Common myeloid progenitor, CD34-positive (primary cell): ENCODE data around the gene GHRHR.

Experiments used
- CTCF ChIA-PET: fragments of 350-600 bp; sonication (Branson Sonifier 250); formaldehyde crosslinking; loops from one replicate; lab custom pipeline; 2021; ENCODE audit warnings: antibody characterized with exemption; lab: Charles Lee
- POLR2A ChIA-PET: fragments of 350-600 bp; sonication (Branson Sonifier 250); formaldehyde crosslinking; loops from one replicate; lab custom pipeline; 2021; ENCODE audit warnings: antibody characterized with exemption; lab: Charles Lee
- DNase-seq, 3 donors: peaks; one replicate each; pipeline versions ENCODE4 v3.0.0 to v3.0.0-alpha.2; 2013
- H3K27ac ChIP-seq, 2 experiments: 1 replicate in 1 of 2; 2 replicates in 1 of 2; pipeline ENCODE4 v1.7.0; 2013; ENCODE audit warnings: inconsistent platforms in 2 of 2, low read length in 2 of 2, mild to moderate bottlenecking in 2 of 2, low read depth in 1 of 2, moderate library complexity in 1 of 2; ENCODE audit not compliant: severe bottlenecking in 2 of 2, insufficient read depth in 1 of 2, poor library complexity in 1 of 2
- H3K27me3 ChIP-seq, 5 experiments: replicated peaks in 2 of 5; 1 replicate in 3 of 5; 2 replicates in 2 of 5; pipeline versions ENCODE4 v1.6.1 to v1.7.0; 2013; ENCODE audit warnings: low read length in 4 of 5, mild to moderate bottlenecking in 2 of 5, moderate library complexity in 2 of 5, inconsistent platforms in 1 of 5; ENCODE audit not compliant: insufficient read depth in 5 of 5, control insufficient read depth in 4 of 5
- H3K36me3 ChIP-seq, 4 experiments: 1 replicate in 2 of 4; 2 replicates in 2 of 4; pipeline versions ENCODE4 v1.6.1 to v1.7.0; 2013; ENCODE audit warnings: low read length in 3 of 4, control low read depth in 1 of 4, mild to moderate bottlenecking in 1 of 4; ENCODE audit not compliant: control insufficient read depth in 4 of 4, insufficient read depth in 4 of 4
- H3K4me1 ChIP-seq, 4 experiments: 1 replicate in 3 of 4; 2 replicates in 1 of 4; pipeline versions ENCODE4 v1.6.1 to v1.7.1; 2013; ENCODE audit warnings: low read length in 3 of 4, mild to moderate bottlenecking in 3 of 4, control low read depth in 1 of 4, inconsistent platforms in 1 of 4, moderate library complexity in 1 of 4; ENCODE audit not compliant: control insufficient read depth in 4 of 4, insufficient read depth in 4 of 4; ENCODE audit errors: control extremely low read depth in 1 of 4
- H3K4me3 ChIP-seq, 7 experiments: 1 replicate in 4 of 7; 2 replicates in 3 of 7; pipeline versions ENCODE4 v1.5.1 to v1.7.0; 2013; ENCODE audit warnings: mild to moderate bottlenecking in 7 of 7, low read length in 6 of 7, moderate library complexity in 6 of 7, inconsistent platforms in 2 of 7, low read depth in 2 of 7, control low read depth in 1 of 7; ENCODE audit not compliant: insufficient read depth in 4 of 7, control insufficient read depth in 1 of 7; ENCODE audit errors: extremely low read depth in 1 of 7
- H3K9me3 ChIP-seq, 5 experiments: 1 replicate in 4 of 5; 2 replicates in 1 of 5; pipeline versions ENCODE4 v1.6.1 to v1.7.1; 2013; ENCODE audit warnings: low read length in 4 of 5, mild to moderate bottlenecking in 2 of 5, inconsistent platforms in 1 of 5, low read depth in 1 of 5, moderate library complexity in 1 of 5; ENCODE audit not compliant: control insufficient read depth in 4 of 5, insufficient read depth in 2 of 5; ENCODE audit errors: control extremely low read depth in 1 of 5
- WGBS: methylation state at CpG from one replicate; pipeline ENCODE4 v1.1.5; 2013; ENCODE audit not compliant: insufficient coverage; 5-methylcytosine and 5-hydroxymethylcytosine counted together

The GHRHR gene

DNA sequence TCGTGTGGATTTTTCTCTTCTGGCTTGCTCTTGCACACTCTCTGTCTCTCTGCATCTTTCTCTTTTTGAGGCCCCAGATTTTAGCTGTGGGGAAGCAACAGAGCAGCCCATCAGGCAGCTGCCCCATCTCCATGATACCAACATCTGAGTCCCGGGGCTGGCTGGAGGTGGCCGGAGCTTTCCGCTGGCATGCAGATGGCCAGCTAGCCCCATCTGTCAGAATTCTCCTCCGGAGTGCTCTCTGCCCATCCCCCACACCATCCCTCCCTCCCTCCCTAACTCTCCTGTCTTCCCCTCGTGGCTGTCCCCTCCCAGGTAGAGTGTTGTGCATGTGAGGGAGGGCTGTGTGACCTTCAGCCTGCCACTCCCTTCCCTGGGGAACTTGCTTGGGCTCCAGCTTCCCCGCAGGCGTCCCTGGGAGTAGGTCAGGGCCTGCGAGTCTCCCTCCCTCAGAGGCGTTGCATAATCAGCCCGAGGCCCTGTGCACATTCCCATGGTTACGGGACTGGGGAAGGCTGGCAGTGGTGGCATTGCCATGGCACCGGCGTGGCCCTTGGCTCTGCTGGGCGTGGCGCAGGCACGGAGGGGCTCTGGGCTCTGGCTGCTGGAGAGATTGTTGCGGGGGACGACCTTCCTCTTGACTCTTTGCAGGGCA lies 24.7 kb downstream of the GHRHR start:
- no peak overlapping the region for H3K27ac ChIP-seq
- peaks cover 0 to 7% (median 2%) of the 10 kb centered on the region in 4 experiments for H3K4me1 ChIP-seq
- H3K4me3 ChIP-seq, result no peak overlapping the region
- no peaks in the 10 kb centered on the region for H3K36me3 ChIP-seq
- 81% methylated on average over 10 of the region's 19 CpGs for WGBS
- no peak for DNase-seq
- peaks cover 0 to 49% (median 17%) of the 10 kb centered on the region in 5 experiments for H3K27me3 ChIP-seq
- POLR2A ChIA-PET, result no interaction called here
- CTCF ChIA-PET, result interaction anchor here (12.4 kb wide), 1 partner anchor 135 kb away, joined by 210 read pairs; no protein-coding TSS in a partner anchor
- no peaks in the 10 kb centered on the region for H3K9me3 ChIP-seq

GRCh38 chr7:30989008-30989823 lies 25.5 kb downstream of the GHRHR start:
- no peak for DNase-seq
- ChIA-PET POLR2A (interaction anchor here (0.6 kb wide), 1 partner anchor 32 kb away, joined by 3 read pairs; no protein-coding TSS in a partner anchor), CTCF (interaction anchor here (1.0 to 12.4 kb wide), 2 partner anchors 13 to 135 kb away, joined by 3 to 210 read pairs; no protein-coding TSS in a partner anchor)
- 94% methylated on average over 14 of the region's 16 CpGs for WGBS
- Histone ChIP-seq H3K27ac (no peak overlapping the region), H3K4me3 (no peak overlapping the region), H3K36me3 (no peaks in the 10 kb centered on the region), H3K9me3 (no peaks in the 10 kb centered on the region), H3K4me1 (peaks cover 0 to 7% (median 2%) of the 10 kb centered on the region in 4 experiments), H3K27me3 (peaks cover 0 to 45% (median 16%) of the 10 kb centered on the region in 5 experiments)

DNA sequence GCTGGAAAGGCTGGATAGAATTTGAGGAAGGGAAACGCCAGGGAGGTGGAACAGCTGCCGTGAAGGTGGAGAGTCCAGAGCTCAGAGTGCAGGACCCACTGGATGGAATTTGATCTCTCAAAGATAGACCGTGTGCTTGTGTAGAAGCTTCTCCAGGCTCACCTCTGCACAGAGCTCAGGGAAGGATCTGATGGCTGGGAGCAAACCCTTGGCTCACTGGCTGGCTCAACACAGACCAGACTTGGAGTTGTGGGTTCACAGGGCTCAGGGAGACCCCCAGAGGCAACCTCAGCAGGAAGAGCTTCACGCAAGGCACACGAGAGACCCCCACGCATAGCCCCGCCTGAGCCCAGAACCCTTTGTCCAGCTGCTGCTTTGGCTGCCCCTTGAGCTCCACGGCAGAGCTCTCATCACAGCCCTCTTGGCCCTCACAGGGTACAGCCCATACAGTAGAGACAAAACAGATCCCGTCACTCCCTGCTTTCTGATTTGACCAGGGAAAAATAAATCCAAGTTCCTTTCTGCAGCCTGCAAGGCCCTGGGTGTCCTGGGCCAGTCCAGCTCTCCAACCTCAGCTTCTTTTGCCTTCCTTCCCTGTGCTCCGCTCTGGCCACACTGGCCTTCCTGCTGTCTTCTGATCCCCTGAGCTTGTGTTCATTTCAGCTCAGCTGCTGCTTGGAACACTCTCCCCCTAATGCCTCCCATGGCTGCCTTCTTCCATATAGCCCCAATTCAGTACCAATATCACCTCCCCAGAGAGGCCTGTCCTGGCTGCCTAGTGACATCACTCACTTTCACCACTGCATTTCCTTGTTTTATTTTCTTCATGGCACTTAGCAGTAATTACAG lies 26.3 kb downstream of the GHRHR start:
- H3K9me3 ChIP-seq, result no peaks in the 10 kb centered on the region
- ChIA-PET CTCF (interaction anchor here (1.0 to 12.4 kb wide), 2 partner anchors 13 to 134 kb away, joined by 3 to 210 read pairs; no protein-coding TSS in a partner anchor), POLR2A (interaction anchor here (0.6 kb wide), 1 partner anchor 32 kb away, joined by 3 read pairs; no protein-coding TSS in a partner anchor)
- no peak overlapping the region for H3K4me3 ChIP-seq
- no peak for DNase-seq
- peaks cover 0 to 7% (median 2%) of the 10 kb centered on the region in 4 experiments for H3K4me1 ChIP-seq
- peaks cover 0 to 36% (median 13%) of the 10 kb centered on the region in 5 experiments for H3K27me3 ChIP-seq
- 95% methylated on average over 10 of the region's 10 CpGs for WGBS
- no peak overlapping the region for H3K27ac ChIP-seq
- H3K36me3 ChIP-seq, result no peaks in the 10 kb centered on the region

DNA sequence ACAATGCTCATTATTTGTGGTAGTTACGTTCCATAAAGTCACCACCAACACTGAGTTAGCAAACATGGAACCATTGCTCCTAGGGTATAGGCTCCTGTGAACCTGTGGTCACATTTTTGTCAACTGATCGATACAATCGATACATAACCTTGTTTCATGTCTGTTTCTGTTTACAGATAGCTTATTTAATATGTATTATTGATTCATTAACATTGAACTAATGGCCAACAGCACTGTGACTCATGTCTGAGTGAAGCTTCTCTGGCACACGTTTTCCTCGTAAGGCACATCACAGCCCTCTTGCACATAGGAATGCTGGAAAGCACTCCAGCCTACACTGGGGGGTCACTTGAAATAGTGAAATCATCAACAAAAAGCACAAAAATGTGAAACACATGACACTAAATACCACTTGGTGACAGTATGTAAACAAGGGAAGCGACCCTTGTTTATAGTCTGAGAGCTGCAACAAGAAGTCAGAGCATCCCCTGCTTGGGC lies 27.0 kb downstream of the GHRHR start:
- Histone ChIP-seq H3K27ac (no peak overlapping the region), H3K4me1 (peaks cover 0 to 7% (median 3%) of the 10 kb centered on the region in 4 experiments), H3K4me3 (no peak overlapping the region), H3K9me3 (no peaks in the 10 kb centered on the region), H3K27me3 (peaks cover 0 to 30% (median 9%) of the 10 kb centered on the region in 5 experiments), H3K36me3 (no peaks in the 10 kb centered on the region)
- ChIA-PET POLR2A (no interaction called here), CTCF (interaction anchor here (12.4 kb wide), 1 partner anchor 133 kb away, joined by 210 read pairs; no protein-coding TSS in a partner anchor)
- 100% methylated on average over 4 of the region's 6 CpGs for WGBS
- DNase-seq, result no peak

DNA sequence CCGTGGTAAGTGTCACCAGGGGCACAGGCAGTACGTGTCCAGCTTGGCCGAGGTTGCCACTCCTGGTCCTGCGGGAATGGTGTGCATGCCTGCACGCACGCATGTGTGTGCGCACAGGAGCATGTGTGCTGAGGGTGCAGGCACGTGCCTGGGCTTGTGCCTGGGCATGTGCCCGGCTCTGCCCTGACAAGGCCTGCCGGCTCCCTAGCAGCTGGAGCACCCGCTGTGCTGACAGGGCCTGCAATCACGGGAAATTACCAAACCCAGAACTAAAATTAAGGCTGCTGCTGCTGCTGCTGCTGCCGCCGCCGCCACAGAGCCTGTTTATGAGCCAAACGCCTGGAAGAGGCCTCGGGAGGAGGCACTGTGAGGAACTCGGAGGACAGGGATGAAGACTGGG lies 28.7 kb downstream of the GHRHR start:
- WGBS, result 95% methylated on average over 17 of the region's 18 CpGs
- DNase-seq, result no peak
- no peaks in the 10 kb centered on the region for H3K9me3 ChIP-seq
- H3K27ac ChIP-seq, result no peak overlapping the region
- H3K4me3 ChIP-seq, result no peak overlapping the region
- H3K27me3 ChIP-seq, result peaks cover 0 to 14% (median 6%) of the 10 kb centered on the region in 5 experiments
- no peaks in the 10 kb centered on the region for H3K36me3 ChIP-seq
- H3K4me1 ChIP-seq, result peaks cover 0 to 9% (median under 1%) of the 10 kb centered on the region in 4 experiments
- POLR2A ChIA-PET, result no interaction called here
- CTCF ChIA-PET, result interaction anchor here (1.5 to 1.7 kb wide), 2 partner anchors 9 to 142 kb away, joined by 3 to 4 read pairs; no protein-coding TSS in a partner anchor
